IPS-15b (cell line): ENCODE results near the gene SIGLEC8.
"Not testable (repeated sequence)": the region's sequence is repeated elsewhere in the genome, so short reads cannot be mapped to it uniquely, and the experiment has no call there.

ENCODE experiments used
- H3K27me3 ChIP-seq: one replicate; pipeline ENCODE4 v1.6.1; 2013; ENCODE audit warnings: low read length; ENCODE audit not compliant: control insufficient read depth, insufficient read depth
- H3K36me3 ChIP-seq: one replicate; pipeline ENCODE4 v1.6.1; 2013; ENCODE audit warnings: low read length; ENCODE audit not compliant: control insufficient read depth, insufficient read depth
- H3K4me1 ChIP-seq: one replicate; pipeline ENCODE4 v1.6.1; 2013; ENCODE audit warnings: mild to moderate bottlenecking, low read length; ENCODE audit not compliant: control insufficient read depth, insufficient read depth
- H3K4me3 ChIP-seq: one replicate; pipeline ENCODE4 v1.5.1; 2013; ENCODE audit warnings: low read depth, low read length
- H3K9ac ChIP-seq: one replicate; pipeline ENCODE4 v1.6.1; 2013; ENCODE audit warnings: low read depth, mild to moderate bottlenecking, low read length
- H3K9me3 ChIP-seq: one replicate; pipeline ENCODE4 v1.6.1; 2013; ENCODE audit warnings: mild to moderate bottlenecking, low read length; ENCODE audit not compliant: control insufficient read depth, insufficient read depth

Gene SIGLEC8

GRCh38 chr19:51416422-51416821, 41.8 kb downstream of the SIGLEC8 start:
- not testable (repeated sequence) for H3K9ac ChIP-seq, H3K4me3 ChIP-seq, H3K27me3 ChIP-seq, H3K4me1 ChIP-seq, H3K9me3 ChIP-seq, H3K36me3 ChIP-seq

- Histone ChIP-seq H3K27me3 (no peaks in the 10 kb centered on the region), H3K4me3 (no peak overlapping the region), H3K9ac (no peak overlapping the region), H3K36me3 (no peaks in the 10 kb centered on the region), H3K4me1 (no peaks in the 10 kb centered on the region), H3K9me3 (no peaks in the 10 kb centered on the region)
Observed at GRCh38 chr19:51415187-51415586, 43.1 kb downstream of the SIGLEC8 start.

- no peak overlapping the region for H3K9ac ChIP-seq
- H3K27me3 ChIP-seq, result no peaks in the 10 kb centered on the region
- no peak overlapping the region for H3K4me3 ChIP-seq
- no peaks in the 10 kb centered on the region for H3K9me3 ChIP-seq
- no peaks in the 10 kb centered on the region for H3K36me3 ChIP-seq
- peaks cover 11% of the 10 kb centered on the region for H3K4me1 ChIP-seq
Observed at GRCh38 chr19:51410950-51411748, 47.1 kb downstream of the SIGLEC8 start.

- peaks cover 11% of the 10 kb centered on the region for H3K4me1 ChIP-seq
- peaks cover 2% of the 10 kb centered on the region for H3K9me3 ChIP-seq
- no peaks in the 10 kb centered on the region for H3K36me3 ChIP-seq
- H3K9ac ChIP-seq, result peak overlapping the region; percentile 6
- no peak overlapping the region for H3K4me3 ChIP-seq
- H3K27me3 ChIP-seq, result no peaks in the 10 kb centered on the region
Observed at GRCh38 chr19:51407511-51408131, 50.6 kb downstream of the SIGLEC8 start.

- Histone ChIP-seq H3K27me3 (no peaks in the 10 kb centered on the region), H3K9ac (no peak overlapping the region), H3K4me3 (no peak overlapping the region), H3K36me3 (peaks cover 5% of the 10 kb centered on the region), H3K9me3 (peaks cover 7% of the 10 kb centered on the region), H3K4me1 (no peaks in the 10 kb centered on the region)
Observed at GRCh38 chr19:51402117-51402516, 56.1 kb downstream of the SIGLEC8 start.
